ACHN (cell line): Measurements from ENCODE around the gene TMBIM6.
A peak's percentile ranks its signal among the peaks of the same experiment; 100 is the strongest.
"Not testable (repeated sequence)": the region's sequence is repeated elsewhere in the genome, so short reads cannot be mapped to it uniquely, and the experiment has no call there.

Experiments
- DNase-seq: peaks from one replicate; pipeline ENCODE4 v3.0.0-alpha.2; 2015
- in situ Hi-C: cut with HindIII; loops from 2 replicates; pipeline ENCODE4 v1.10.0; 2017; ENCODE audit warnings: low sequenced_read_pairs, low pct_ligation_motif_present, low pct_unique_long_range_greater_than_20kb

Gene TMBIM6

DNA sequence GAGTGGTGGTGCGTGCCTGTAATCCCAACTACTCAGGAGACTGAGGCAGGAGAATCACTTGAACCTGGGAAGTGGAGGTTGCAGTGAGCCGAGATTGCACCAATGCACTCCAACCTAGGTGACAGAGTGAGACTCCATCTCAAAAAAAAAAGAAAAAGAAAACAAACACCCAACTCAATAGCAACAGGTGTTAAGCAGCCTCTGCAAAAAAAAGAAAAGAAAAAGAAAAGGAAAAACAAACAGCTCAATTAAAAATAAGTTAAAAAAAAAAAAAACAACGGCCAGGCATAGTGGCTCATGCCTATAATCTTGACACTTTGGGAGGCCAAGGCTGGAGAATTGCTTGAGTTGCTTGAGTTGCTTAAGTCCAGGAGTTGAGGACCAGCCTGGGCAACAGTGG is 23.6 kb upstream of the TMBIM6 start:
- in situ Hi-C loops, DNase-seq: not testable (repeated sequence)

DNA sequence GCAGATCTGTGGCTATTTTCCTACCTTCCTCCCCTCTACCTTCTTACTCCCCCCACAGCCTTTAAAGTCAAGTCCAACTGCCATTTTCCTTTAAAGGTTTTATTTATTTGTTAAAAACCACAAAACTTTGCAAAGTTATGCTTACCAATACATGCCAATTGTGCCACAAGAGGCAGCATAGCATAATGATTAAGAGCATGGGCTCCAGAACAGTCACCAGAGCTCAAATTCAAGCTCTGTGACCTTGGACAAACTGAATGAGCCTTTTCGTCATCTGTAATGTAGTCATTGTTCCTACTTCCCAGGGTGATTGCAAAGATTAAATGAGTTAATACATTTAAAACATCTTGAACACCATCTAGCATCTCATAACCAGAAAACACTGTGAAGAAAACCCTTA is 21.1 kb upstream of the TMBIM6 start:
- in situ Hi-C loops, result no loop called here
- no peak for DNase-seq

DNA sequence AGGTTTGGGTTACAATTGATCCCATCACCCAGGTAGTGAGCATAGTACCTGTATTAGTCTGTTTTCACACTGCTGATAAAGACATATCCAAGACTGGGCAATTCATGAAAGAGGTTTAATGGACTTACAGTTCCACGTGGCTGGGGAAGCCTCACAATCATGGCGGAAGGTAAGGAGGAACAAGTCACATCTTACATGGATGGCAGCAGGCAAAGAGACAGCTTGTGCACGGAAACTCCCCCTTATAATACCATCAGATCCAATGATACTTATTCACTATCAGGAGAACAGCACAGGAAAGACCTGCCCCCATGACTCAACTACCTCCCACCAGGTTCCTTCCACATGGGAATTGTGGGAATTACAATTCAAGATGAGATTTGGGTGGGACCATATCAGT is 20.0 kb upstream of the TMBIM6 start:
- DNase-seq, in situ Hi-C loops: not testable (repeated sequence)

DNA sequence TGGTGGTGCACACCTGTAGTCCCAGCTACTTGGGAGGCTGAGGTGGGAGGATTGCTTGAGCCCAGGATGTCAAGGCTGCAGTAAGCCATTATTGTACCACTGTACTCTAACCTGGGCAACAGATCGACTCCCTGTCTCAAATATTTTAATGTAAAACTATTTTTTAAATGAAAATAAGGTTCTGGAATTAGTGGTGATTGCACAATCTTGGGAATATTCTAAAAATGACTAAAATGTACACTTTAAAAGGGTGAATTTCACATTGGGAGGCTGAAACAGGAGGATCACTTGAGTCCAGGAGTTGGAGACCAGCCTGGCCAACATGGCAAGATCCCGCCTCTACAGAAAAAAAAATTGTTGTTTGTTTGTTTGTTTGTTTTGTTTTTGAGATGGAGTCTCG is 12.9 kb upstream of the TMBIM6 start:
- in situ Hi-C loops, result no loop called here
- no peak for DNase-seq

DNA sequence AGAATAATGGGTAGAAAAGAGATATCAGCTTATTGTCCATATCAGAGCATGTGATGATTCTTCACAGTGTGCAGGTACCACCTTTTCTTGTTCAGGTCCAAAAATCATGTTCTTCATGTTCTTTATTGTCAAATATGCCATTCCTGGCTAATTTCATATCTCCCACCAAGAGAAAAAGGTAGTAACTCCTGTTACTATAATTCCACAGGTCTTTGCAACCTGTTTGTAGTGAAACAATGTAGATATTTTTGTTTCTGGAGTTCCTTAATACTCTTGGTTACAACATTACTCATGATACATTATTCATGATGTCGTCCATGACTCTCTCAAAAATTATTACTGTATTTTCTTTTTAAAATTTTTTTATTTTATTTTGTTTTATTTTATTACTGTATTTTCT is 11.3 kb upstream of the TMBIM6 start:
- DNase-seq, result no peak
- in situ Hi-C loops, result no loop called here

DNA sequence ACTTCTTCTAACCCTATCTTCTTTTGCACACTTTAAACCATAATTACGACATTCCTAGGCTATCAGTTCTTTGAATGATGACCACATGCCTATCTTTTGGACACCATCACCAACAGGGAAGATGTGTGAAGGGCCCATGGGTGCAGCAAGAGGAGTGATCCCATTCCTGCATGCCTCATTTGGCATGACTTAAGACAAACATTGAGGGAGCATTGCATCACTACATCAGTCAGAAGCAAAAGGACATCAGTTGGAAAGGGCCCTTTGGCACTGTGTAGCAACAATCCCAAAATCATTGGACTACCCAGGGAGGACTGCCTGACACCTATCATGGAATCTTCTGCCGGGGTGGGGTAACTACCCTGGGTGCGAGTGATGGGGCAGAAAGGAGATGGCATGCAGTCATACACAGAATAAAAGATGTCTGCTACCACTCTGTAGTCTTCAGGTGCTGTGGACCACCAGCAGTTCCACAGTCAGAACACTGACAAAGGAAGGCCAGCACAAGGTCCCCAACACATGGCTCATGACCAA is 10.7 kb upstream of the TMBIM6 start:
- in situ Hi-C loops, result no loop called here

DNA sequence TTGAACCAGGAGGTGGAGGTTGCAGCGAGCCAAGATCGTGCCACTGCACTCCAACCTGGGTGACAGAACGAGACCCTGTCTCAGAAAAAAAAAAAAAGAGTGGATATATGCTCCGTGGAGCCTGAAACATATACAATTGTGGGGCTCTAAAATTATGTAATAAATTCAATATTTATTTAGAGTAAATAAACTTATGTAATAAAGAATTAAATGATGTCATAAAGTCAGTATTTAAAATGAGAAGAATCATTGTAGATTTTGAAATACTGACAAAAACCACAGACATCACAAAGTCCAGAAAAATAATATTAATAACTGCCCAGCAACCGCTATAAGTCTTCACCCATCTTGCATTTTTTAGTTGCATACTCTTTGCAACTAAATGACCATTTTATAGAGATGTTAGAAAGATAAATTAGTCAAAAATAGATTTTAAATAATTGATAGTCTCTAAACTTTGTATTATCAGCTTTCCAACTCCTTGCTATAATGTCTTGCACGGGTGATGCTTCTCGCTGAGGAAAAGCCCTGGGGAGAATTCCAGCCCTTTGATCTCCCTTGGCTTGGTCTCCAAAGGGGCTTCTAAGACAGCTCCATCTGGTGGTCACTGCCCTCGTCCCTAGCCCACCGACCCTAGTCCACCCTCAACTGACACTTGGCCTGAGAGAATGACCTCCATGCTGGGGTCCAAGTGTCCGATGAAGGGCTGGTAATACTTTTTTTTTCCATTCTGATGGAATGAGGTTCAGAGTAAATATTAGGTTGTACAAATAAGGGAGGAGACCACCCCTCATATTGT is 7.9 kb upstream of the TMBIM6 start:
- in situ Hi-C loops, result no loop called here

More for the DNA sequence above, 10.7 kb upstream of the TMBIM6 start:
- DNase-seq, result no peak

DNA sequence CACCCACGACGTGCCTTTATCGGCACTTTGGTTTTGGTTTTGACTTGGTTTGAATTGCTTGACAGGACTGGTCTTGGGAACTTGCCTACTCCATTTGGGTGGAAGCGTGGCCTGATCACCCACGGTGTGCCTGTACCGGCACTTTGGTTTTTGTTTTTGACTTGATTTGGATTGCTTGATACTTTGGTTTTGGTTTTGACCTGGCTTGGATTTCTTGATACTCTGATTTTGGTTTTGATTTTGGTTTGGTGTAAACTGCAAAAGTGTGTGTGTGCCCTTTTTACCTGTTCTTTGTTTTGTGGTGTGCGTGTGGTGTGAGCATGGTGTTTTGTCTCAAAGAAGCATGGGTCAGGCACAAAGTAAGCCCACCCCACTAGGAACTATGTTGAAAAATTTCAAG is 6.5 kb upstream of the TMBIM6 start:
- in situ Hi-C loops, DNase-seq: not testable (repeated sequence)

More for the DNA sequence above, 7.9 kb upstream of the TMBIM6 start:
- no peak for DNase-seq

DNA sequence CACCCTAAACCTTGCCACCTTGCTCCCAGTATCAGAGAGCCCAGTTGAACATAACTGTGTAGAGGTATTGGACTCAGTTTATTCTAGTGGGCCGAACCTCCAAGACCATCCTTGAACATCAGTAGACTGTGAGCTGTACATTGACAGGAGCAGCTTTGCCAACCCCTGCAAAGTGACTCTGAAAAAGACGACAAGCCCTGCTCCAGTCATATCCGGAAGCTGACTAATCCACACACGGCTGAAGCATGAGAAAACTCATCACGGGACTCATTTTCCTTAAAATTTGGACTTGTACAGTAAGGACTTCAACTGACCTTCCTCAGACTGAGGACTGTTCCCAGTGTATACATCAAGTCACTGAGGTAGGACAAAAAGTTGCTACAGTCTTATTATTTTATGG is 2.6 kb upstream of the TMBIM6 start:
- in situ Hi-C loops, DNase-seq: not testable (repeated sequence)

DNA sequence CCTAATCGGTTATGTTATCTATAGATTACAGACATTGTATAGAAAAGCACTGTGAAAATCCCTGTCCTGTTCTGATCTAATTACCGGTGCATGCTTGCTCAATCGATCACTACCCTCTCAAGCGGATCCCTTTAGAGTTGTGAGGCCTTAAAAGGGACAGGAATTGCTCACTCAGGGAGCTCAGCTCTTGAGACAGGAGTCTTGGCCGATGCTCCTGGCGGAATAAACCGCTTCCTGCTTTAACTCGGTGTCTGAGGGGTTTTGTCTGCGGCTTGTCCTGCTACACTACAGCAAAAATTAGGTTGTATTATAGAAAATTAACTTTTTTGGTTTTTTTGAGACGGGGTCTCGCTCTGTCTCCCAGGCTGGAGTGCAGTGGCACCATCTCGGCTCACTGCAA is 1.1 kb upstream of the TMBIM6 start:
- DNase-seq, in situ Hi-C loops: not testable (repeated sequence)

DNA sequence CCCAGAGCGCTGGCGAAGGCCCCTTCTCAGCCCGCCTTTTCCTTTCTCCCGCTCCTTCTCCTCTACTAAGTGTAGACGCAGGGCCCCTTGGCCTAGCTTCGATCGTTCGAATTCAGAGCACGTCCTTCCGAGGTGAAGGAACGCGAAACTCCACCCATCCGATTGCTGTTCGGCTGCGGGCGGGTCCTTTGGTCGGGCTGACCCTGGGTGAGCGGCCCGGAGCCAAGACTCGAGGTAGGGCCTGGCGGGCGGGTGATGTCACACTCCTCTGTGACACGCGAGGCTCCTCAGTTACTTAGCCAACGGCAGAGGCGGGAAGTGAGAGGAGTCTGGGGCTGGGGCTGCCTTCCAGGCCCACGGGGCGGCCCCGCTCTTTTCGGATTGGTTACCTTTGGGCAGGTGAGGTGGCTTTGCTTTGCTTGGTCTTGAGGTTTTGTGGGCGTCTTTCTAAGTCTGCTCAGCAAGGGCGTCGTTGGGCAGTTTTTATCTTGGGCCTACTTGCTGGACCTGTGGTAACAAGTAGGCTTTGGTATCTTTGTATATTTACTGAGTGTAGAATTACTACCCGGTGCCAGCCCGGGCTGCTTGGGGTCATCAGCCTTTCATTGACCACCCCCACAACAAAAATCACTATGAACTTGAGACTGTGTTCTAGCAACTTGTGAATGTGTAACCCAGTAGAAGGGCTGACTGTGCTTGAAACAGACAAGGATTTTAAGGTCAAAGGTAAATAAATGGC is 694 bp downstream of the TMBIM6 start:
- in situ Hi-C loops, result no loop called here
- peak; percentile 97 for DNase-seq

DNA sequence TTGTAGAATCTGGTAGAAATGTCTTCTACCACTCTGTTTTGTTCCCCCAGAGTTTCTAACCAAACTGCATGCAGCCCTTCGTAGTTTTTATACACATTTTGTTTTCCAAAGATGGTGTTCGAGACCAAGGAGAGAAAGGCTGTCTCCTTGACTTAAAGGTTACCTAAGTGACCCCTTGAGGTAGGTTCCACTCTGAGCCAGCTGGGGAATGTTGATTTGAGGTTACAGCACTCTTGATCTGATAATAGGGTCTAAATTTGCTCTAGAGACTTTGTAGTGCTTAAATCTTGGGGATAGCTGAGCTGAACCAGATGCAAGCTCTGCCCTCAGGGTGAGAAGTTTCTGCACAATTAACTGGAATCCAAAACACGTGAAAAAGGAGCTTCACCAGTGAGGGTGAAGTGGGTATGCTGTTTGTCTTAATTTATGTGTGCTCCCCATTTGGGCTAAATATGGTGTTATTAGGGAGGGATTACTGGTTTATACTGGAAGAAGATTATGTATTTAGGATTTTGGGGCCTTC is 3.1 kb downstream of the TMBIM6 start:
- no peak for DNase-seq
- in situ Hi-C loops, result no loop called here

DNA sequence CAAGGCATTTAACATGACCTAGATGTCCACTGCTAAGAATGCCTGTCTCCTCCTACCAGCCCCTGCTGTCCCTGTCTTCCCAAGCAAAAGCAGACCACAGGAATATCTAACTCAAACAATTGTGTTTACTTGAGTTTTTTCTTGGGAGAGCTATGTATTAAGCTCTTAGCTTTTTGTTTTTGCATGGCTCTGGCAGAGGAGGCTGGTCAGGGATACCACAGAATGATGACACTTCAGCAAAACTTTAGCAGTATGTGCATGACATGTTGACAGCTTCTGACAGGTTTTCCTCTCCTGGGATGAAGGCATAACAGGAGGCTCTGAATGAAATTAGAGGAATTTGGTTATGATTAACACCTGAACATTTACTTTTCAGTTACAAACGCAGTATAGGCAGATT is 6.9 kb downstream of the TMBIM6 start:
- DNase-seq, result no peak
- in situ Hi-C loops, result no loop called here

DNA sequence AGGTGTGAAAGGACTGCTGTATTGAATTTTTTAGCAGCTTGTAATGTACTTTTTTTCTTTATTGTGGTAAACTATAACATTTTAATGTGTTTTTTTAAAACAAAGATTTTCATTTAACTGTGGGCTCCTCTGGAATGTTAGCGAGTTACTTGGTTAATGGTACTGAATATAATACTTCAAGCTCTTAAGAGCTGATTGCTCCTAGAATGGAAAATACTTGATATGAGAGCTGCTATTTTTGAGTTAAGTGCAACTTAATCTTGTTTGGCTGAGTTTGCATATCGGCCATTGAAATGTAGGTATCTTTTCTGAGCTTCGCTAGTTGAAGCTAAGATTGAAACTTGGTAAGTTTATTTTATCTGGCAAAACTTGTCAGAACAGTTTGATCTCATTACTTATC is 7.4 kb downstream of the TMBIM6 start:
- in situ Hi-C loops, result no loop called here
- no peak for DNase-seq

DNA sequence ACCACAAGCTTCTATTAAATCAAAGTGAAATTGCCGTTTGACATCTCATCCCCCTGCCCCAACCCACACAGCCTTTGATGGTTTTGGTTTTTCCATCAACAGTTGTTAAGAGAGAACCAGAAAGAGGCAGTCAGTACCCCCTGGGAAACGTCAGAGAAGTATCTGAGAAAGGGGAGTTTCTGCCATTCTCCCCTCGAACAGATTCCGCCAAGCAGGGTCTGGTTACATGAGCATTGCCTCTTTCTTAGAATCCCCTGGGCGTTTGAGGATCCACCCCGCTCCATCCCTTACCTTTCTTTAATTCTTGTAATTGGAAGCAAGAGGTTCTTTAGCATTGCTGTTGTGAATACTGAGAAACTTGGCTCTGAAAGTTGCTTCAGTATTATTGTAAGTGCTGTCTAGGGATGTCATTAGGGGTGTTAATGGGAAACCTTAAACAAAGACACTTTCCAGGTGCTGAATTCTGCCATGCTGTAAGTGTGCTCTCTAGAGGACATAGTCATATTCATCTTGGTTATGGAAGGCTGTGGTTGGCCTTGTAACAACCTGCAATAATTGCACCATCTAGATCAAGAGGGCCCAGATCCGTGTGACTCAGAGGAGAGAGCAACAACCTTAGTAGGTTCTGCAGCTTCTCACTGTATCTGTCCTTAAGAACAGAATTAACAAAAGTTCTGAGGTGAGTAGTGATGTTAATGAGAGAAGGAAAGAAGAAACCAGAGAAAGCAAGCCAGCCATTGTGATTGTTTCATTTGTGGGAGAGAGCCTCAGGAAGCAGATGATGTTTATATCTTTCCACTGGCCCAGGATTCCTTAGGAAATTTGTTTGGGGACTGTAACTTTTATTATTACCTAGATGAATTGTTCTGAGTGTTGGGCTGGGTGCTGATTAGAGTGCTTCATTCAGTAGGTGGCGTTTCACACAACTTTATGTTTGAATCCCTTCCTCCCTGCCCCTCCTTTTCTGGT is 9.0 kb downstream of the TMBIM6 start:
- DNase-seq, result peak; percentile 55
- in situ Hi-C loops, result no loop called here

DNA sequence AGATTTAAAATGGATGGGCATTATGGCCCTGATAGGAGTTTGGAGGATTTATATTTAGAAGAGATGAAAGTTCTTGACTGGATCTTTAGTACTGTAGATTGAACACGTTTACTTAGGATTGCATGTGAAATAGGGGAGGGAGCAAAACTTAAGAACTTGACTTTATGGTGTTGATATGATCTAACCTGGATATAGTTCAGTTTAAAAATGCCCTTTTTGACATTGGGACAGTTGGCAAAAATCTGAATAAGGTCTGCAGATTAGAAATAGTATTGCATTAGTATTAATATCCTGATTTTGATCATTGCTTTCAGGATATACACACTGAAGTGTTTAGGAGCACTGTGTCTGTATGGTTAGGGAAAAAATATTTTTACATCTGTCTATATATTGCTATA is 9.6 kb downstream of the TMBIM6 start:
- DNase-seq, result no peak
- in situ Hi-C loops, result no loop called here

DNA sequence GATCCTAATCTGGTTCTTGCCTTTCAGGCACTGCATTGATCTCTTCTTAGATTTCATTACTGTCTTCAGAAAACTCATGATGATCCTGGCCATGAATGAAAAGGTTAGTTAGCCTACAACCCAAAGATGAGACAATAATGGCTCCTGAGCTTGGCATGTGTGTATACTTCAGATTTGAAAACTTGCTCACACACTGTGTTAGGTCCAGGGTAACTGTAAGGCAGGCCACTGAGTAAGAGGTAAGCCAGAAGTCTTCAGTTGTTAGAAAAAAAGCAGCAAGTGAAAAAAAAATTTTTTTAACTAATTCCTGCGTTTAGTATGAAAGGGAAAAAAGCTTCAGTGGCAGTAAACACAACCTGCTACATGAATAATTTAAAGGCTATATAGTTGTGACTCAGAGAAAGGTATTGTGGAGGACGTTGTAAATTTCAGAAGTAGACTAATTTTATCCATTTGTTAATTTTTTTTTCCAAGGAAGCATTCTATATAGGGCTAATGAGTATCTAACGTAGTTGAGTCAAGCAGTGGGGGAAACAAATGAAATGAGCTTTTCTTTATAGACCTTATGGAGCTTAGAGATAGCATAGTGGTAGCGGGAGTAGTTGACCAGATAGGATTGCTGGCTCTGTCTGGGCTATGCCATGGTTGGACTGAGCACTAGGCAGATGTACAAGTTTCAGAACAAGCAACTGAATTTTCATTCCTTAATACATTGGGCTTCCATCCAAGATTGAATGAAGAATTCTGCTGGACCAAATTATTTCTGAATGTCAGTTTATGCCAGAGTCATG is 20.5 kb downstream of the TMBIM6 start:
- DNase-seq, result no peak
- in situ Hi-C loops, result loop anchor here (10.0 kb wide), 1 partner anchor 73 kb away; no protein-coding TSS in a partner anchor

DNA sequence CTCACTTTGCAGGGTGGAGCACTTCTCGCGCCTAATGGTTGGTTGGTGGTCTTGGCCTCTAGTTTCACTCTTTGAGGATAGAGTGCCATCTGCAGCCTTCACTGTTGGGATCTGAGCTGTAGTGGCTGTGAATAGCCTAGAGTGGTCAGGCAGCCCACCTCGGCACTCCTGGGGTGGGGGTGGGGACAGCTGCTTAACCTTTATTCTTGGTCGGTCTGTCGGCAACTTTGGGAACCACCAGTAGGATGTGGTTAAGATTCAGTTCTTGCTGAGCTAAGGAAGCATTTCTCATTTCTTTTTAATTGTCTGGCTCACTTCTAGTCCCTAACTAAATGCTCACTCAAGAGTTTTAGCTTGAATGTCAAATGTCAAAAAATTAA is 21.1 kb downstream of the TMBIM6 start:
- in situ Hi-C loops, result loop anchor here (10.0 kb wide), 1 partner anchor 72 kb away; no protein-coding TSS in a partner anchor
- no peak for DNase-seq
